Cardiac ventricle fibroblast (primary cell): ENCODE results near the gene GRM2. TPM values are rescaled to one million over a fixed set of nuclear protein-coding genes. Genes with fewer than 3 reads are reported as not detected.

Source experiments
- total RNA-seq: library from RNA; depleted of rRNA; stranded (reverse); fragments of >200 nt; gene quantifications from 2 replicates; pipeline ENCODE4 v1.2.3, GENCODE V29; 2015

GRM2 gene
- not detected in 2 replicates for total RNA-seq

DNA sequence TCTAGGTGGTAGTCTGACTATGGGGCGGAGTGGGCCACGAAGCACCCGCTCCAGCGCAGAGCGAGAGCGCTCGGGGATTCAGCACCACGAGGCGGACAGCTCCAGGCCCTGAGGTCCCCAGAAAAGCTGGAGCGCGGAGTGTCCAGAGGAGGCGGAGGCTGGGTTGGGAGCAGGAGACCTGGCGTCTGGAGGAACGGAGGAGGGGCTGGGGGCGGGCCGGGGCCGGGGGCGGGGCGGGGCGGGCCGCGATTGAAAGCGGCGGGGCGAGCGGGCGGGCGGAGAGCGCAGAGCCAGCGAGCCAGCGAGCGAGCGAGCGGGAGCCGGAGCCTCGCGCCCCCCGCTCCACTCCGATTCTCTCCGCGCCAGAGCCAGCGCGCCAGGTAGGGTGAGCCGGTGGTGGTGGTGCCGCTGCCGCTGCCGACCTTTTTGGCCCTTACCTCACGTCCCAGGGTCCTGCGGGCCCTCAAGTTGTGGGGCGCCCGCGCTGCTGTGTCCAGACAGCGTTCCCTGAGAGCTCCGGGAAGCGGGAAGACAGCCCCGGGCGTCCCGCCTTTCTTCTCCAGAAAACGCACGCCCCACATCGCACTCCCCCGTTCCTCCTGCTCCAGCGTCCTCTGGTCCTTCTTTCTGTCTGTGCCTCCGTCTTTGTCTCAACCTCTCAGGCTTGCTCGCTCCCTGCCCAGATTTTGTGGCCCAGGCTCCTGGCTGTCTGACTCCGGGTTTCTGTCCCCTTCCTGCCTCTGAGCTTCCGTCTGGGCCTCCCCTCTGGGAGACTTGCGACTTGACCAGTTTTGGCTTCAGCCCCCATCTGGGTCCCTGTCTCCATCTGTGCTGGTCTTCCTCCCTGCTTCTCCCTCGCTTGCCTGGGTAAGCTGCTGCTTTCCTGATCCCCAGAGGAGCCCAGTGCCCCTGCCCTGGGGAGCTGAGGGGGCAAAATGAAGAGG is at the start of gene GRM2:
GRM2 (plus strand) TSS at position 281 of the 944 bp plus-strand sequence. CDS start 1,916 bp downstream, outside the sequence.

DNA sequence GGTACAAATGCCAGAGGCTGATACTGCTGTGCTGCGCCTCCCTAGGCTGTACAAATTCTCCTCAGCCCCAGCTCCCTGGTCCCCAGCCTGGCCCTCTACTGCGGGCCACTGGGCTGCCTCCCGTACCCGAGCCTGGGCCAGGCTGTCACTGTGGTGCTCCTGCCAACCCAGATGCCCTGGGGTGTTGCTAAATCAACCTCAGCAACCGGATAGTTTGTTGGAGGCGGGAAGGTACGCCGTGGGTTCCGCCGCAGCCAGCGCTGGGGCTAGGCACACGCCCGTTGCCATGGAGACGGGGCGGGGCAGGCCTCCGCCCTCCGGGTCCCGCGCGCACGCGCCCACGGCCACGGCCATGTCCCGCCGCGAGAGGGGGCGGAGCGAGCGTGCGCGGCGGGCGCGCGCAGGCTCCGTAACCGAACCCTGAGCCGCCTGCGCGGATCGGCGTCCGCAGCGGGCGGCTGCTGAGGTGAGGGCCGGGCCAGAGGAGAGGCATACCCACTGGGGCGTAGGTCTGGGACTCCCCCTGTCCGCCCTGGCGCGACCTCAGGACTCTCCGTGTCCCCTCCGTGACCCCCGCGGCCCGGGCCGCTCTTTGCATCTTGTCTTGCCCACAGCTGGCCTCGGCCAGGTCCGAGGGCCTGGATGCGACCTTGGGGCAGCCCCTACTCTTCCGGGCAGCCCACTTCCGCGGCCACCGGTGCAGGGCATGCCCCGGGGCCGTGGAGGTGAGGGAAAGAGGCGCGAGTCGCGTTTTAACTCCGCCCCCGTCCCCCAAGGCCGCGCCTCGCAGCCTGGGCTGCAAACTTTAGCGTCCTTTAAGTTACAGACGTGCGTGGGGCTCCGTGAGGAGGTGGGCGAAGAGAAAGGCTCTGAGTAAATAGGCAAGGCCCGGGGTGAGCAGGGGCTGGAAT is 35.8 kb upstream of the GRM2 start, which contains the start of gene TEX264:
TEX264 (plus strand) TSS at position 430 of the 911 bp plus-strand sequence. CDS start 3,053 bp downstream, outside the sequence.

Other genes starting within 250 kb of the GRM2 start
- gene DCAF1, start 207.1 kb upstream of the GRM2 start, total RNA-seq, result 9.0 and 10.1 TPM in 2 replicates
- 7.2 and 7.5 TPM in 2 replicates for gene RAD54L2, start 168.3 kb upstream of the GRM2 start, total RNA-seq
- gene TEX264, start 35.8 kb upstream of the GRM2 start, total RNA-seq, result 64.6 and 70.3 TPM in 2 replicates
- gene IQCF6, start 72.2 kb downstream of the GRM2 start, total RNA-seq, result not detected in 2 replicates
- not detected in 2 replicates for gene IQCF2, start 154.5 kb downstream of the GRM2 start, total RNA-seq
- gene IQCF5, start 168.5 kb downstream of the GRM2 start, total RNA-seq, result not detected in 2 replicates
- not detected in 2 replicates for gene IQCF1, start 196.3 kb downstream of the GRM2 start, total RNA-seq
- 22.3 and 24.1 TPM in 2 replicates for gene RRP9, start 234.8 kb downstream of the GRM2 start, total RNA-seq
- gene PARP3, start 235.3 kb downstream of the GRM2 start, total RNA-seq, result 21.2 and 26.0 TPM in 2 replicates
- 0.12 TPM in 1 of 2 replicates, not detected in the other for gene GPR62, start 248.3 kb downstream of the GRM2 start, total RNA-seq